AG09319 (cell line): ENCODE data around the gene RBL2.
A peak's percentile ranks its signal among the peaks of the same experiment; 100 is the strongest.

Experiments used
- DNase-seq: peaks from one replicate; pipeline ENCODE4 v3.0.0-alpha.2; 2010; ENCODE audit warnings: low read depth; ENCODE audit errors: extremely low read depth
- TF ChIP-seq, protein P1 (sequence below): IDR thresholded peaks from 2 replicates; pipeline ENCODE4 v1.5.1; 2011; ENCODE audit warnings: low read depth, mild to moderate bottlenecking, inconsistent platforms, low read length, moderate library complexity

Gene RBL2

DNA sequence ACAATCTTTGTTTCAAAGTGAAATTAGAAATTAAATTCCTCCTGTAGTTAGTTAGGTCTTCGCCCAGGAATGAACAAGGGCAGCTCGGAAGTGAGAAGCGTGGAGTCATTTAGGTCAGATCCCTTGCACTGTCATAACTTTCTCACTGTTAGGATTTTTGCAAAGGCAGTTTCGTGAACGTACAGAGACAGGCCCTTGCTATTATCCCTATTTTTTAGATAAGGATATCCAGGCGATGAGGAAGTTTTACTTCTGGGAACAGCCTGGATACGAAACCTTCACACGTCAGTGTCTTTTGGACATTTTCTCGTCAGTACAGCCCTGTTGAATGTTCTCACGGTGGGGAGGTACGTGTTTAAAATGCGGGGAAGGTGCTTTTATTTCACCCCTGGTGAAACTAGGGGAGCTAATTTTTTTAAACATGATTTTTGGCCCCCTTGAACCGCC, 318 bp upstream of the RBL2 start:
- TF ChIP-seq, protein P1, sequence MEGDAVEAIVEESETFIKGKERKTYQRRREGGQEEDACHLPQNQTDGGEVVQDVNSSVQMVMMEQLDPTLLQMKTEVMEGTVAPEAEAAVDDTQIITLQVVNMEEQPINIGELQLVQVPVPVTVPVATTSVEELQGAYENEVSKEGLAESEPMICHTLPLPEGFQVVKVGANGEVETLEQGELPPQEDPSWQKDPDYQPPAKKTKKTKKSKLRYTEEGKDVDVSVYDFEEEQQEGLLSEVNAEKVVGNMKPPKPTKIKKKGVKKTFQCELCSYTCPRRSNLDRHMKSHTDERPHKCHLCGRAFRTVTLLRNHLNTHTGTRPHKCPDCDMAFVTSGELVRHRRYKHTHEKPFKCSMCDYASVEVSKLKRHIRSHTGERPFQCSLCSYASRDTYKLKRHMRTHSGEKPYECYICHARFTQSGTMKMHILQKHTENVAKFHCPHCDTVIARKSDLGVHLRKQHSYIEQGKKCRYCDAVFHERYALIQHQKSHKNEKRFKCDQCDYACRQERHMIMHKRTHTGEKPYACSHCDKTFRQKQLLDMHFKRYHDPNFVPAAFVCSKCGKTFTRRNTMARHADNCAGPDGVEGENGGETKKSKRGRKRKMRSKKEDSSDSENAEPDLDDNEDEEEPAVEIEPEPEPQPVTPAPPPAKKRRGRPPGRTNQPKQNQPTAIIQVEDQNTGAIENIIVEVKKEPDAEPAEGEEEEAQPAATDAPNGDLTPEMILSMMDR: no peak
- DNase-seq: no peak

DNA sequence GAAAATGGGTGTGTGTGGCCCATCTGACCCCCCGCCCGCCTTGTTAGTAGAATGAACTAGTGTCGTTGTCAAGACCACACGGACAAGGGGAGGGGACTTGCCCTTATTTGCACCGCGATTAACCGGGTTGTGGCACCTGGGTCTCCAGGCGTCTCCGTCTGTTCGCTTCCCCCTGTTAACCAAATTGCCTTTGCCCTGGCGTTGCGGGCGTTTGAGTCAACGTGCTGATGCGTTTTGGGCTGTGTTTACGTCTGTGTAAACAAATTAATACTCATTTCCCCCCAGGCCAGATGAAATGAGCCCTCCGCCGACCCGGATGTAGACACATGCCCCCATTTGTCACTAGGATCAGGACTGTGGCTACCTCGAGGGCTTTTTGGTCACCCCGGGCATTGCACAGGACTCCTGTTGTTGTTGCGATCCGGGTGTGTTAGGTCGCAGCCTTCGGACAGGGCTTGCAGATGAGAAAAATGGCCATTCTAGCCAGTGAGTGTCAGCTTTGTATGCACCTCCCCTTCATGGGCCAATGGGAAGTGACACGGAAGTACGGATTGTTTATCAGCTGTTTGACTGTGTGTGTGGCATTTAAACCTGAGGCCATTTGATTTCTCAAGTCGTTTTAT, 906 bp downstream of the RBL2 start:
- DNase-seq: peak; percentile 40
- TF ChIP-seq, protein P1: no peak

DNA sequence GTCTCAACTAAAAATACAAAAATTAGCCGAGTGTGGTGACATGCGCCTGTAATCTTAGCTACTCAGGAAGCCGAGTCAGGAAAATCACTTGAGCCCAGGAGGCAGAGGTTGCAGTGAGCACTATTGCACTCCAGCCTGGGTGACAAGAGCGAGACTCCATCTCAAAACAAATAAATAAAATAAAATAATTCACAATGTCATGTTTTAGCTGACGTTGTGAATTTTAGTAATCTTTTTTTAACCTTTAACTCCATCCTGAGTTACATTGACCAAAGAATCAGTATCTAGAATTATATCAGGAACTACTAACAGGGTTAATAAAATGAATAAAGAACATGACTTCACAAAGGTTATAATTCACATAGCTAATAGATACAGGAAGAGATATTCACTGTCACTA, 5.9 kb downstream of the RBL2 start:
- TF ChIP-seq, protein P1: no peak
- no peak for DNase-seq

DNA sequence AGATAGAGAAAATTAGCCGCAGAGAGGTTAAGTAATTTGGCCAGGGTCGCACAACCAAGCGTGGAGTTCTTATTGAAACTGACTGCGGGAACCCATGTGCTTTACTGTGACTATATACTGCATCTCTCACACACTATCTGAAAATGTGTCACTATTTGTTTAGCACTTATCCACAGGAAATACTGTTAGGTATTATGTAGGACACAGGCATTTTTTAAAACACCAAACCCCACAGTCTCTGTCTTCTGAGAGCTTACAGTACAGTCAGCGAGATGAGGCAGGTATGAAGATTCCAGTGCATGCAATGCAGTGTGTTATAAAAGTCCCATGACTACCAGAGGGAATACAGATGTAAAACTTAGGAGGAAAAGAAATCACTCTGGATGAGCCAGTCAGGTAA, 11.3 kb downstream of the RBL2 start:
- no peak for DNase-seq
- TF ChIP-seq, protein P1: no peak

DNA sequence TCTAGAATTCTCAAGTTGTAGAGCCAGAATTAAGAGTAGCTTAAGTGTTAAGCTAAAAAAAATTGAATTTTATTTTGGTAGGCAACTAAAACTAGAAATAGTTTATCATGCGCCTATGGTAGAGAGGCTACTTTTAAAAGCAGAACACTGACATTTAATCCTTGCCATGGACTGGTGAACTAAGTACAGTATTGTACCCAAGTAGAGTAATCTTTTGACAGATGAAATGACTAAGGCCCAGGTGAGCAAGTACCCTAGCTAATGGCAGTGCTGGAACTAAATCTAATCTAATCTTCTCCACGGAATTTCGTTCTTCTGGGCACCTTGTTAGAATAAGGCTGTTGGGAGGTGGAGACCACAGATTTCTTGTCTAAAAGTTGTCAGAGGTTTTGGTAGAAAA, 11.8 kb downstream of the RBL2 start:
- TF ChIP-seq, protein P1: no peak
- no peak for DNase-seq

DNA sequence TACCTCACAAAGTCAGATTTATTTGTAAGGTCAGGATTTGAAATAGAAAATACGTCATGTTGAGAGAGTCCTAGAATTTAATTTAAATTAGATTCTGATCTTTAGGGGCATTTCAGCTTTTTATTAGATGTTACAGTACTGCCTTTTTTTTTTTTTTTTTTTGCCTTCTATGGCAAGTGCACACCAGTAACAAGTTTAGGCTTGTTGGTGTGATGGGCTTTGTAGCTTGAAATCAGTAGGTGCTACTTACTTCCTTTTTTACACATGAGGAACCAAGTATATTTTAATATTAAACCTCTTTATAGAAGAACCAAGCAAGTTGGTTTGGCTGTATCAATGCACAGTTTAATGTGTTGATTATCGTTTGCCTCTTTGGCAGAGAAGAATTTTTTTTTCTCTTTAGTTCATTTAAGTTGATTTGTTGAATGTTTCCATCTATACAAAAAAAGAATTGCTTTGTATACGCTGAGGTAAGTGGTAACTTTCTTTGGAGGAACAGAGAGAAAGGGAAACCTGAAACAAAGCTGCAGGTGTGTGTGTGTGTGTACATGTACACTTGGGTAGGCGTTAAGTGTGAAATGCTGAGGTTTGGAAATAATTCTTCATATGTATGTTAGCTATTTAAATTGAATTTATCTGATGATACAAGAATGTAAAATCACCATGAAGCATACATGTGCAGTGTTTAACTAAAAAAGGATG, 15.7 kb downstream of the RBL2 start:
- DNase-seq: no peak

DNA sequence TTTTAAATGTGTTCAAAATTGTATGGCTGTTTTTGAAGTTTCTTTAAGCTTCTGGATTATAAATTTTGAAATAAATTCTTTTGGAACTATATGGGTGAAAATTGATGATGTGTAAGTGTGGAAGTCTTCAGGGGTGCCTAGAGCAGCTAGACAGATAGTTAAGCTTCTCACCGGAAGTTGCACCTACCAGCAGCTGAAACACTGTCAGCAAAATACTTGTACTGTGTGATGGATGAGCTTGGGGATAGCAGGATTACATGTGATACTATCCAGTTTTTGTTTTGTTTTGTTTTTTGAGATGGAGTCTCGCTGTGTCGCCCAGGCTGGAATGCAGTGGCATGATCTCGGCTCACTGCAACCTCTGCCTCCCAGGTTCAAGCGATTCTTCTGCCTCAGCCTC, 19.7 kb downstream of the RBL2 start:
- TF ChIP-seq, protein P1: no peak
- DNase-seq: no peak

More for the DNA sequence above, 15.7 kb downstream of the RBL2 start:
- TF ChIP-seq, protein P1: no peak
